Activated CD4-positive, alpha-beta T cell treated with anti-CD3 and anti-CD28 coated beads for 24 hours (primary cell): ENCODE data around the gene CSHL1.
A peak's percentile ranks its signal among the peaks of the same experiment; 100 is the strongest.
"Not testable (repeated sequence)": the region's sequence is repeated elsewhere in the genome, so short reads cannot be mapped to it uniquely, and the experiment has no call there.

Experiments
- DNase-seq, 2 donors: peaks; one replicate each; pipeline ENCODE4 v3.0.0-alpha.2; 2020; ENCODE audit warnings: low read depth in 2 of 2

The CSHL1 gene

GRCh38 chr17:63918789-63919305, 7.8 kb upstream of the CSHL1 start, which contains the start of gene GH1:
GH1 (minus strand) TSS chr17:63918839; CDS start chr17:63918776, 63 bp downstream.
- not testable (repeated sequence) for DNase-seq

GRCh38 chr17:63918305-63918704, 7.2 kb upstream of the CSHL1 start:
- no peak for DNase-seq

DNA sequence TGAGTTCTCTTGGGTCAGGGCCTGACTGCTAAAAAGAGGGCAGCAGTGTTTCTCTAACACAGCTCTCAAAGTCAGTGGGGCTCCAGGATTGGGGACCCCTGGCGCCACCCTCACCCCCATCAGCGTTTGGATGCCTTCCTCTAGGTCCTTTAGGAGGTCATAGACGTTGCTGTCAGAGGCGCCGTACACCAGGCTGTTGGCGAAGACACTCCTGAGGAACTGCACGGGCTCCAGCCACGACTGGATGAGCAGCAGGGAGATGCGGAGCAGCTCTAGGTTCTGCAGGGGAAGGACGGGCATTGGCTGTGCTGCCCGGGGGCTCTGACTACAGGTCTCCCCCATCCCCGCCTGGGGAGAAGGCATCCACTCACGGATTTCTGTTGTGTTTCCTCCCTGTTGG, 6.6 kb upstream of the CSHL1 start:
- no peak for DNase-seq

- DNase-seq: not testable (repeated sequence)
These were observed 6.1 kb upstream of the CSHL1 start for GRCh38 chr17:63917206-63917605.

DNA sequence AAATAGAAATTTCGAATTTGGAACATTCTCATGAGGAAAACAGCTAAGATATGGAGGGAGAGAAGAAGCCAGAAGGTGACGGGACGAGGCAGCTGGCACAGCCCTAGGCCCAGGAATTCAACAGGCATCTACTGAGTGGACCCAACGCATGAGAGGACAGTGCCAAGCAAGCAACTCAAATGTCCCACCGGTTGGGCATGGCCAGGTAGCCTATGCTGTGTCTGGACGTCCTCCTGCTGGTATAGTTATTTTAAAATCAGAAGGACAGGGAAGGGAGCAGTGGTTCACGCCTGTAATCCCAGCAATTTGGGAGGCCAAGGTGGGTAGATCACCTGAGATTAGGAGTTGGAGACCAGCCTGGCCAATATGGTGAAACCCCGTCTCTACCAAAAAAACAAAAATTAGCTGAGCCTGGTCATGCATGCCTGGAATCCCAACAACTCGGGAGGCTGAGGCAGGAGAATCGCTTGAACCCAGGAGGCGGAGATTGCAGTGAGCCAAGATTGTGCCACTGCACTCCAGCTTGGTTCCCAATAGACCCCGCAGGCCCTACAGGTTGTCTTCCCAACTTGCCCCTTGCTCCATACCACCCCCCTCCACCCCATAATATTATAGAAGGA, 5.6 kb upstream of the CSHL1 start:
- DNase-seq: no peak

DNA sequence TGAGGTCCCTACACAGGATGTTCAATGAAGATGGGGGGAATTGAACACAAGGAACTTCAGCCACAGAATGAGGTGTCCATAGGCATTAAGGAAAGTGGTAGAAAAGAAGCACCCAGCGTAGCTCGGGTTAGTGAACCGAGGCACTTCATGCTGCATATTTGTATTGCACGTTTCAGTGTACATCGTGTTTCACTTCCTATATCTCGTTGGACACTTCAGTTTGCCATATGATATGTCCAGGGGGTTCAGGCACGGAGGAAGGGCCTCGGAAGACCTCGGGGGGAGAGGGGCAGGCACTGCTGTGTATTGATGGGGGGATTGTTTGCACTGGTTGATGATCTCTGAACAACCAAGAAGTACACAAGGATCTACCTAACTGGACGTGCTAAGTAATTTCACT, 4.7 kb upstream of the CSHL1 start:
- not testable (repeated sequence) for DNase-seq

DNA sequence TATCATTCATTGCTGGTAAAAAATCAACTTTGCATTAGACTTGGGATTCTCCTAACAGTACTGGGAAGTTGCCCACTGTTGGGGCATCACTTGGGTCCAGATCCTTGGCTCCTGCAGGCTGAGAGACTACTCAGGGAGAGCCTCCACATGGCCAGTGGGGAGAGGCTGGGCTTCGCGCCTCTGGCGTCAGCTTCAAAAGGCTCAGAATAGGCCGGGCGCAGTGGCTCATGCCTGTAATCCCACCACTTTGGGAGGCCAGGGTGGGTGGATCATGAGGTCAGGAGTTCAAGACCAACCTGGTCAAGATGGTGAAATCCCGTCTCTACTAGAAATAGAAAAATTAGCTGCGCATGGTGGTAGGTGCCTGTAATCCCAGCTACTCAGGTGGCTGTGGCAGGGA, 3.4 kb upstream of the CSHL1 start:
- no peak for DNase-seq

DNA sequence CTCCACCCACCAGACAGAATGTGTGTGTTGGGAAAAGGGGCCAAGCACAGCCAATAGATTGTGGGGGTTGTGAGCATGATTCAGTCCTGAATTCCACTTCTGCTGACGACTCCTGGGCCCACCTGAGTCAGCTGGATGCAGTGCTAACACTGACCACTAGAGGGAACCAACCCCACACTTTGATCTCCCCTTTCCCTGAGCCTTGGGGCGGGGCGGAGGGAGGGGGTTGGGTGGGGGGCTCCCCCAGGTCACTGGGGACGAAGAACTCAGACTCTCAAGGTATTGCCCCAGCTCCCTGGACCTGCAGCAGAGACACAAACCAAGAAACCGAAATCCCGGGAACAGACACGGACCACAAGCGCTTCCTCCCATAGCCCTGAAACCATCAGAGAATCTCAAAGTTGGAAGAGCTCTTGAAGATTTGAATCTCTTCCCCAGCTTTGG, 621 bp upstream of the CSHL1 start:
- peak; percentile 49 to 57 for DNase-seq

DNA sequence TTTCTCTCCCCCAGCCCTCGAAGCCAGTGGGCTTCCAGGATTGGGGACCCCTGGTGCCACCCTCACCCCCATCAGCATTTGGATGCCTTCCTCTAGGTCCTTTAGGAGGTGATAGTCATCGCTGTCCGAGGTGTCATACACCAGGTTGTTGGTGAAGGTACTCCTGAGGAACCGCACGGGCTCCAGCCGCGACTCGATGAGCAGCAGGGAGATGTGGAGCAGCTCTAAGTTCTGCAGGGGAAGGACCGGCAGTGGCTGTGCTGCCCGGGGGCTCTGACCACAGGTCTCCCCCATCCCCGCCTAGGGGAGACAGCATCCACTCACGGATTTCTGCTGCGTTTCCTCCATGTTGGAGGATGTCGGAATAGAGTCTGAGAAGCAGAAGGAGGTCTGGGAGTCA, 962 bp downstream of the CSHL1 start:
- DNase-seq: no peak

GRCh38 chr17:63909586-63909985, 1.5 kb downstream of the CSHL1 start:
- DNase-seq: not testable (repeated sequence)

DNA sequence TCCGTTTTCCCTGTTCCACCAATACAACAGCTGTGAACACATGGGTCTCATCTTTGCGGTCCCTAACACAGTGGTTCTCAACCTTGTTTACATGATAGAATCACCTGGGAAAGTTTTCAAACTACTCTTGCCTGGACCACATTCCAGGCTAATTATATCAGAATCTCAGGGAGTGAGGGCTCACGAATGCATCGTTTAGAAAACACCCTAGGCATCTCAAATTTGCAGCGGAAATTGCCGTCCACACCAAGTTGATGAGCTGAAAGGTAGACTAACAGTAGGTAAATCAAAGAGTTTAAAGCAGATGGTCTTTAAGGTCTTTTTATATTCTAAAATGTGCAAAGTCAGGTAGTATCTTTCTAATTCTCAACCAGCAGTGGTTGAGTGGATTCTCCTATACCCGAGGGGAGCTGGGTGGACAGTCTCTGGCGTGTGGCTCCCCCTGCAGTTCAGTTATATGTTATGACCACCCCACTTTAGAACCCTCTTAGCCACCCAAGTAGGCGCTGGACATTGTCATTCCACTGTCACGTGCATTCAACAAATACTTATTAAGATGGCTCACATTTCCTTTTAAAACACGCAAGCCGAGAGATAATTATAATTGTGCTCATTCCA, 3.8 kb downstream of the CSHL1 start:
- not testable (repeated sequence) for DNase-seq

DNA sequence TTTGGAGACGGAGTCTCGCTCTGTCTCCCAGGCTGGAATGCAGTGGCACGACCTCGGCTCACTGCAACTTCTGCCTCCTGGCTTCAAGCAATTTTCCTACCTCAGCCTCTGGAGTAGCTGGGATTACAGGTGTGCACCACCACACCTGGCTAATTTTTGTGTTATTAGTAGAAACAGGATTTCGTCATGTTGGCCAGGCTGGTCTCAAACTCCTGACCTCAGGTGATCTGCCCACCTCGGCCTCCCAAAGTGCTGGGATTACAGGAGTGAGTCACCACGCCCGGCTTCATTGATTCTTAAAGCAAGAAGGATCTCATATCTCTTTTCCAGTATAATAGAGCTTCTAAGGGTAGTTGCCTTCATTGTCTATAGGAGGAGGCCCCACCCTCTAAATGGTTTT, 6.3 kb downstream of the CSHL1 start:
- DNase-seq: not testable (repeated sequence)

DNA sequence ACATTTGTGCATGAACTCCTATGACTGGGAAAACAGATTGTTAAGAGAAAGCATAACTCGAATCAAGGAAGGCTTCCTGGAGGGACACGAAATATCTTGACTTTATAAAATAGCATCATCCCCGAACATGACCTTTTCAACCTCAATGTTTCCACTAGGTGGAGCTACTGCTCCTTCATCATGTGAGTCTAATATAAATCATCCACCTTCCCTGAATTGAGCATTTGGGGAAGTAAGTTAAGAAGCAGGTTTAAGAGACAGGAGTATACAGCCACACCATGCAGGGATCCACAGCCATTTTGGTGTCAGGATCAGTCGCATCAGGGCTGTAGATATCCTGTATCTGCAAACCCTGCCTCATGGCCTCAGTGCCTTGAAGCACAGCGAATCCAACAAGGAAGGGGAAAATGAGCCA, 7.3 kb downstream of the CSHL1 start:
- DNase-seq: peak in 1 of 2 donors; percentile 29

DNA sequence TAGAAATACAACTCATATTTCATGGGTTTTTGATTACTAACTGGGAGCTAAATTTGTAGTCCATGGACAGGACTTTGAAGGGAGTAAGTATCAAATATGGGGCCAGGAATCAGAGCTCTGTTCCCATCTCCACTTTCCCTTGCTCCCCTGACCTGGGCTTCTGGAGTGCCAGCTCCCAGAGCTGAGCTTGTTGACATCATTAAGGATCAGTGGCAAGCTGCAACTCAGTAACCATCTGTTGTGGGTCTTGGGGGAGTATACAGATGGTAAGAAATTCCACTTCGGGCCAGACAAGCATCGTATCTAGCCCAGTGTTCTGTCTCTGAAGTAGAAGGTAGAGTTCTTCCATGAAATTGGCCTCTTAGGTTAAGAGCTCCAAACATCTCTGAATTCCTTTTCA, 9.1 kb downstream of the CSHL1 start:
- DNase-seq: not testable (repeated sequence)

GRCh38 chr17:63898899-63899798, 11.9 kb downstream of the CSHL1 start:
- DNase-seq: not testable (repeated sequence)

GRCh38 chr17:63896524-63897354, 14.3 kb downstream of the CSHL1 start, which contains the start of gene CSH1:
CSH1 (minus strand) TSS chr17:63896574; CDS start chr17:63896511, 63 bp downstream.
- DNase-seq: not testable (repeated sequence)

GRCh38 chr17:63894821-63895220, 16.2 kb downstream of the CSHL1 start:
- DNase-seq: not testable (repeated sequence)

DNA sequence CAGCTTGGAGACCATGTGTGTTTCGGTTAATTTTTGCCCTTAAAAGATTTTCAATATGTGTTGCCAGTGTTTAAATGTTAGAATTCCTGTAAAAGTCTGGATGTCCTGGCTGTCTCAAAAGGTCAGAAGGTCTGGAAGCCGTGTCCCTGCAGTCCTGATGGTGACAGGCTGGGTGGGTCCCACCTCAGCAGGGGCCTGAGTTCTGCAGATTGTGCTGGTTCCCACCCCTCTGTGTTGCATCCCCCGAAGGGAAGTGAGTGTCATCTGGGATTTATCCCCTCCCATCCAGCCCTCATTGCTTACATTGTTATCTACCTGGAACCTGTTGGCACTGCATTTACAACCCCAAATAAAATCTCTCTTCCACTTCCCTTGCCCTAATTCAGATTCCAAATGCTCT, 17.0 kb downstream of the CSHL1 start:
- not testable (repeated sequence) for DNase-seq

DNA sequence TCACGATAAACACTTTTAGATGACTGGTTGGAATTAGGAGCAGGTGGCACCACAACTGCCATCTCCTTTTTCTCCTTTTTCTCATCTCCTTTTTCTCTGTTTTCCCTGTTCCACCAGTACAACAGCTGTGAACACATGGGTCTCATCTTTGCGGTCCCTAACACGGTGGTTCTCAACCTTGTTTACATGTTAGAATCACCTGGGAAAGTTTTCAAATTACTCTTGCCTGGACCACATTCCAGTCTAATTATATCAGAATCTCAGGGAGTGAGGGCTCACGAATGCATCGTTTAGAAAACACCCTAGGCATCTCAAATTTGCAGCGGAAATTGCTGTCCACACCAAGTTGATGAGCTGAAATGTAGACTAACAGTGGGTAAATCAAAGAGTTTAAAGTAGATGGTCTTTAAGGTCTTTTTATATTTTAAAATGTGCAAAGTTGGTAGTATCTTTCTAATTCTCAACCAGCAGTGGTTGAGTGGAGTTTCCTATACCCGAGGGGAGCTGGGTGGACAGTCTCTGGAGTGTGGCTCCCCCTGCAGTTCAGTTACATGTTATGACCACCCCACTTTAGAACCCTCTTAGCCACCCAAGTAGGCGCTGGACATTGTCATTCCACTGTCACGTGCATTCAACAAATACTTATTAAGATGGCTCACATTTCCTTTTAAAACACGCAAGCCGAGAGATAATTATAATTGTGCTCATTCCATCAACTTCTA, 18.6 kb downstream of the CSHL1 start:
- DNase-seq: not testable (repeated sequence)
